Measurements from ENCODE around the gene HOMER1.

HOMER1 gene

GRCh38 chr5:79486116-79486515 is 27.8 kb downstream of the HOMER1 start:
- Histone ChIP-seq H3K9me3 (ENCODE audit: insufficient read depth, low read length) (no peaks in the 10 kb centered on the region), H3K4me2 (ENCODE audit: low read length) (no peak overlapping the region), H3K79me2 (ENCODE audit: low read length) (no peaks in the 10 kb centered on the region), H3K36me3 (replicated peaks; ENCODE audit: low read depth, low read length) (no peaks in the 10 kb centered on the region), H3K9ac (ENCODE audit: low read length) (no peak overlapping the region), H3K27me3 (ENCODE audit: low read depth, low read length) (no peaks in the 10 kb centered on the region), H3K4me1 (ENCODE audit: low read length) (no peaks in the 10 kb centered on the region), H2AFZ (ENCODE audit: low read depth, low read length) (no peak overlapping the region), H3K4me3 (ENCODE audit: low read length) (no peak overlapping the region), H3K27ac (ENCODE audit: low read length) (no peak overlapping the region), H4K20me1 (ENCODE audit: insufficient read depth, low read length) (no peaks in the 10 kb centered on the region)
- TF ChIP-seq CTCF (IDR thresholded peaks at IDR 0.05; ENCODE audit: low read depth, low read length) (no peak), EZH2phosphoT487 (IDR thresholded peaks at IDR 0.05; ENCODE audit: low read depth) (no peak)

GRCh38 chr5:79484731-79485130 is 29.2 kb downstream of the HOMER1 start:
- Histone ChIP-seq H3K36me3 (replicated peaks; ENCODE audit: low read depth, low read length) (no peaks in the 10 kb centered on the region), H3K4me2 (ENCODE audit: low read length) (no peak overlapping the region), H3K4me1 (ENCODE audit: low read length) (no peaks in the 10 kb centered on the region), H3K27ac (ENCODE audit: low read length) (no peak overlapping the region), H3K4me3 (ENCODE audit: low read length) (no peak overlapping the region), H4K20me1 (ENCODE audit: insufficient read depth, low read length) (no peaks in the 10 kb centered on the region), H3K79me2 (ENCODE audit: low read length) (no peaks in the 10 kb centered on the region), H3K27me3 (ENCODE audit: low read depth, low read length) (no peaks in the 10 kb centered on the region), H2AFZ (ENCODE audit: low read depth, low read length) (no peak overlapping the region), H3K9me3 (ENCODE audit: insufficient read depth, low read length) (no peaks in the 10 kb centered on the region), H3K9ac (ENCODE audit: low read length) (no peak overlapping the region)
- TF ChIP-seq CTCF (IDR thresholded peaks at IDR 0.05; ENCODE audit: low read depth, low read length): no peak
- no peak for TF ChIP-seq EZH2phosphoT487 (IDR thresholded peaks at IDR 0.05; ENCODE audit: low read depth)

- Histone ChIP-seq H3K4me2 (ENCODE audit: low read length) (no peak overlapping the region), H2AFZ (ENCODE audit: low read depth, low read length) (no peak overlapping the region), H3K79me2 (ENCODE audit: low read length) (no peaks in the 10 kb centered on the region)
Measured at GRCh38 chr5:79481574-79481973, 32.4 kb downstream of the HOMER1 start.

GRCh38 chr5:79480991-79481390 is 32.9 kb downstream of the HOMER1 start:
- Histone ChIP-seq H3K9ac (ENCODE audit: low read length) (no peak overlapping the region), H3K4me3 (ENCODE audit: low read length) (no peak overlapping the region), H3K36me3 (replicated peaks; ENCODE audit: low read depth, low read length) (no peaks in the 10 kb centered on the region), H3K27ac (ENCODE audit: low read length) (no peak overlapping the region), H3K4me2 (ENCODE audit: low read length) (no peak overlapping the region), H3K27me3 (ENCODE audit: low read depth, low read length) (no peaks in the 10 kb centered on the region), H2AFZ (ENCODE audit: low read depth, low read length) (no peak overlapping the region), H3K4me1 (ENCODE audit: low read length) (no peaks in the 10 kb centered on the region), H3K9me3 (ENCODE audit: insufficient read depth, low read length) (no peaks in the 10 kb centered on the region), H3K79me2 (ENCODE audit: low read length) (no peaks in the 10 kb centered on the region), H4K20me1 (ENCODE audit: insufficient read depth, low read length) (no peaks in the 10 kb centered on the region)
- TF ChIP-seq EZH2phosphoT487 (IDR thresholded peaks at IDR 0.05; ENCODE audit: low read depth): no peak
- no peak for TF ChIP-seq CTCF (IDR thresholded peaks at IDR 0.05; ENCODE audit: low read depth, low read length)

More at GRCh38 chr5:79481574-79481973, 32.4 kb downstream of the HOMER1 start:
- Histone ChIP-seq H3K36me3 (replicated peaks; ENCODE audit: low read depth, low read length) (no peaks in the 10 kb centered on the region), H3K9ac (ENCODE audit: low read length) (no peak overlapping the region), H3K9me3 (ENCODE audit: insufficient read depth, low read length) (no peaks in the 10 kb centered on the region), H3K27ac (ENCODE audit: low read length) (no peak overlapping the region), H3K4me3 (ENCODE audit: low read length) (no peak overlapping the region), H3K4me1 (ENCODE audit: low read length) (no peaks in the 10 kb centered on the region), H4K20me1 (ENCODE audit: insufficient read depth, low read length) (no peaks in the 10 kb centered on the region), H3K27me3 (ENCODE audit: low read depth, low read length) (no peaks in the 10 kb centered on the region)
- TF ChIP-seq CTCF (IDR thresholded peaks at IDR 0.05; ENCODE audit: low read depth, low read length) (no peak), EZH2phosphoT487 (IDR thresholded peaks at IDR 0.05; ENCODE audit: low read depth) (no peak)

Measured in OCI-LY3 (cell line).